GM19395 (cell line): ENCODE data around the gene SPHK1.

Experiments used
- ATAC-seq: cut with Tn5 transposase; IDR thresholded peaks from one replicate; pipeline ENCODE4 v1.9.1; 2021; ENCODE audit warnings: mild to moderate bottlenecking, moderate library complexity; ENCODE audit not compliant: unreplicated experiment

The SPHK1 gene

DNA sequence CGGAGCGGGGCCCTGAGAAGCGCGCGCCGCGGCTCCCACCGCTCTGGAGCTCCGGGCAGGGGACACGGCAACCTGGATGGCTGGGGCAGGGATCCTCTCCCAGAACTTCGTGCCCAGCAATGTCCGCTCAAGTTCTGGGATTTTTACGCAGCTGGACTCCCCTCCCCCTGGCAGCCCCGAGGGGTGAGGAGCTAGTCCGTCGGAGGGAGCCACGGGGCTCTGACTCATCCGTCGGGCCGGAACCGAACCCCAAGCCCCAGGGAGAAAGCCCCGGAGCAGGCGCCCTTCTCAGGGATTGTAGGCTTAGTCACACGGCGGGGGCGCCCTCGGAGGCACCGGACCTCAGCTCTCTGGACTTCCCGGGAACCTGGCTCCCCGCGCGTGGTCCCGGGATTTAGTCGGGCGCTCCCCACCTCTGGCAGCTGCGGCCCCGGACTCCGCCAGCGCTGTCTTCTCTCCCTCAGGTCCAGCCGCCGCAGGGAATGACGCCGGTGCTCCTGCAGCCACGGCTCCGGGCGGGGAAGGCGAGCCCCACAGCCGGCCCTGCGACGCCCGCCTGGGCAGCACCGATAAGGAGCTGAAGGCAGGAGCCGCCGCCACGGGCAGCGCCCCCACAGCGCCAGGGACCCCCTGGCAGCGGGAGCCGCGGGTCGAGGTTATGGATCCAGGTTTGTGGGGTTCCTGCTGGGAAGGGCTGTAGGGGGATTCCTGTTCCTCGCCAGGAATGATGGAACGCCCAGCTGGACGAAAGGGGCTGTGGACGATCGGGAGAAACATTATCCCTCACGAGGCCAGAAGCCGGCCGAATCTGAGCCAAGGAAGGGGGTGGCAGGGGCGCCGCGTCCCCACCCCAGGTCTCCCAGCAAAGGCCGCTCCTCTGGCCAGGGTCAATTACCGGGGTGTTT lies 830 bp downstream of the SPHK1 start:
- no peak for ATAC-seq

DNA sequence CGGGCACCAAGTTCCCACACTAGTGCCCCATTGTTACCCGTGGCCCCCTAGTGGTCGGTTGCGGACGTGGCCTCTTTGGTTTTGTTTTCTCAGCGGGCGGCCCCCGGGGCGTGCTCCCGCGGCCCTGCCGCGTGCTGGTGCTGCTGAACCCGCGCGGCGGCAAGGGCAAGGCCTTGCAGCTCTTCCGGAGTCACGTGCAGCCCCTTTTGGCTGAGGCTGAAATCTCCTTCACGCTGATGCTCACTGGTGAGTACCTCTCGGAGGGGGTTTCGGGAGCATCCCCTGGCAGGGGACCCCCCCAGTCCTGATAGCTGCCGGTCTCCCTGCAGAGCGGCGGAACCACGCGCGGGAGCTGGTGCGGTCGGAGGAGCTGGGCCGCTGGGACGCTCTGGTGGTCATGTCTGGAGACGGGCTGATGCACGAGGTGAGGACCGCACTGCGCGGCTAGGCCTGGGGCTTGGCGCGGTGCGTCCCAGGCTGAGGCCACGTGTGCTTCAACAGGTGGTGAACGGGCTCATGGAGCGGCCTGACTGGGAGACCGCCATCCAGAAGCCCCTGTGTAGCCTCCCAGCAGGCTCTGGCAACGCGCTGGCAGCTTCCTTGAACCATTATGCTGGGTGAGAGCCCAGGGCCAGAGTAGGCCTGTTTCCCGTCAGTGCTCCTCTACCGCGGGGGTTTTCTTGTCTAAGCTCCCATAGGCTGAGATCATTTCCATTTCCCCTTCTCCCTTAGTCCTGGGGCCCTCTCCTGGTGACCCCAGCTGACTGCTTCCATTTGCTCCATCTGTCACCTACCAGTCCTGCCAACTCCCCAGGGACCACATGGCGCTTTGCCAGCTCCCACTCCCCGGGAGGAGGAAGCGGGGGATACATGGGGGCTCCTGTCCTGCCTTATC lies 1.7 kb downstream of the SPHK1 start:
- no peak for ATAC-seq

- ATAC-seq, result no peak
These were observed 2.8 kb downstream of the SPHK1 start for GRCh38 chr17:76386966-76387765.

DNA sequence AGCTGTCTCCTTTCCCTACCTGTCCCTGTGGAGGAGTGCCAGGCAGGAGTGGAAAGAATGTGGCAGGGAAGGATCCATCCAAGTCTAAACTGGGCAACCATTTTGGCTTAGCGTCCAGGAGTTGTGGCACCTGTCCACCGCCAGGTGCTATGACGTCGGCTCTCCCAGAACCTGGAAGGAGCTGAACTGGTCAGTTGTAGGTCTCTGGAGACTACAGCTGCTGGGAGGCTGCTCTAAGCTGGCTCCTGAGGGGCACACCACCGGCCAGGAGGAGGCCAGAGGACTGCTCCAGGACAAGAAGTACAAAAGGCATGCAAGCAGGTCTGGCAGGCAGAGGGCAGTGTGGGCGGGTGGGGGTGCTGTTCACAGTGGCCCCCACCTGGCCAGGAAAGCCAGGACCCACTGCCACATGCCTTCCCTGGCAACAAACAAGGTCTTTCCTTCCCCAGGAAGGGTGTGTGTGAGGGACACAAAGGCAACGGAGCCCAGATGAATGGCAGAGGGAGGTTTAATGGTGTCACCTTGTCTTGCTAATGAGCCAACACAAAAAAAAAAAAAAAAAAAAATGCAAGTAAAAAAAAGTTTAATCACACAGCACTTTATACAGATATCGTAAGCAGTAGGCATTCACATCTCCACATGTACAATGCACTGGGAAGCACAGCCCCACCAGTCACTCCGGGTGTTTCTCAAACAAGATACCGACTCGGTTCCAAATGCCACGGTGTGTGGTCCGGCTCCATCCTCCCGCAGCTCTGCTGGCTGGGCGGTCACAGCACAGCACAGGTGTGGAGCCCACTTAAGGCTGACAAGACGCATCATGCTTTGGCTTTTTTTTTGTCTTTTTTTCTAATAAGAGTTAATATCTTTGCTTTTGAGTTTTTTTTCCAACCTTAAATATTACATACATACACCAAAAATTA lies 4.8 kb downstream of the SPHK1 start:
- no peak for ATAC-seq

GRCh38 chr17:76390003-76390421 lies 5.6 kb downstream of the SPHK1 start:
- no peak for ATAC-seq

GRCh38 chr17:76391200-76391715 lies 6.8 kb downstream of the SPHK1 start:
- ATAC-seq, result no peak

DNA sequence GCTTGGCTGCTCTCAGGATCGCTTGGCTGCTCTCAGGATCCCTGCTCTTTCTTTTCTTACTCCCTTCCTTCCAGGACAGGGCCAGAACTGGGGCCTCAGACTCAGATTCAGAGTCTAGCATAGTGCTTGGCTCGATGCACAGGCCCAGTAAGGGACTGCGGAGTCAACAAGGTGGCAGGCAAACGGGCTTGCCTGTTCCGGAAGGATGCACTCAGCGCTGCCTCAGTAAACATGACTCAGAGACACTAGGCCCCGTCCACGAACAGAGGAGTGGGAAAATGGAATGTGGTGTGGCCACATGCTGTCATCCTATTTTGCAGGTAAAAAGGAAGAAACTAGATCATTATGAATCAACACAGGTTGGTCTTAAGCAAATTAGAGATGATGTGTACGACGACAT lies 9.8 kb downstream of the SPHK1 start:
- ATAC-seq, result no peak

GRCh38 chr17:76395980-76396379 lies 11.6 kb downstream of the SPHK1 start:
- ATAC-seq, result no peak

DNA sequence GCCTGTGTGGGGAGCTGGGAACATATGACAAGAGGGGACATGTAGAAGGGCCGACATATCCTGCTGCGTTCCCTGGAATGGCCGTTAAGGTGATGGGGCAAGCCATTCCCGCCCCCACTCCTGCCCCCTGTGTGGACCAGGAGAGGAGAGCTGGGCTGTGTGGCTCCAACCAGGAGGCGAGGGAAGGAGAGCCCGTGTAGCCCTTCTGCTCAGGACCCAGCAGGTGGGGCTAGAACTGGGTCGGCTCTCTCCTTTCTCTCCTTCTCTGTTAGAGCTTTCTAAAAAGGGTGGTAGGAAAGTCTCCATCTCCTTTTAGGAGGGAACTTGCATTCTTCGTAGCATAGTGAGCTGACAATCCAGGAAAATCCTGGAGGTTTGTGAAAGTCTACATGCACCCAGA lies 12.8 kb downstream of the SPHK1 start:
- no peak for ATAC-seq

DNA sequence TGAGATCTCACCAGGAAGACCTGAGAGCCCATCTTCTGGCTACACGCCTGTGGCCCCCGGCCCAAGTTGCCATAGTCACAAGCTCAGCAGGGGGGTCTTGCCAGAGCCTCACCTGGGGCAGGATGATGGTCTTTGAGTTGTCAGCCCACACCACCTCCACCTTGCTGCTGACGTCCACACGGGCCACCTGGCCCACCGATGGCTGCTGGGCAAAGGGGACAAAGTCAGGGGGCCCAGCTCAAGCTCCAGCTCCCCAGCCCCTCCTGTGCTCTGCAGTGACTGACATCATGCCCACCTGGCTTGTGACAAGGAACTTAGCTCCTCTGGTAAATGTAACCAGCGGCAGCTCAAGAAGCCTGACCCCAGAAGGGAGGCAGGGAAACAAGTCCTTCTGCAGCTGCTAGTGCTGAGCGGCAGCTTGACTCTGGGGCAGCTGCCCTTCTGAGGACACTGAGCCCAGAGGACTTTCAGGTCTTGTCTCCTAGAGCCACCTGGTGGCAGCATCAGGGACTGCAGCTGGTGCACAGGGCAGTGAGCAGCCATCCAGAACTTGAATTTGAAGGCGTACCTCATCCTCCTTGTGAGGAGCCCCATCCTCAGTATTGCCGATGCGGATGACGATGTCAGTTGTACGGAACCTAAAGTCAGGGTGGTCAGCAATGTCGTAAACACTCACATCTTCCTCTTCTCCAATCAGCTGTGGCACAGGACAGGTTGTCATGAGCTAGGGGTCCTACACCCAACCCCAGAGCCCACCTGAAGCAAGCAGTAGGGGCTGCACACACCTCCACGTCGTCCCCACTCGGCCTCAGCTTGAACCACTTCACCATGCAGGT lies 13.5 kb downstream of the SPHK1 start:
- no peak for ATAC-seq

GRCh38 chr17:76398523-76399174 lies 14.2 kb downstream of the SPHK1 start:
- ATAC-seq, result no peak

DNA sequence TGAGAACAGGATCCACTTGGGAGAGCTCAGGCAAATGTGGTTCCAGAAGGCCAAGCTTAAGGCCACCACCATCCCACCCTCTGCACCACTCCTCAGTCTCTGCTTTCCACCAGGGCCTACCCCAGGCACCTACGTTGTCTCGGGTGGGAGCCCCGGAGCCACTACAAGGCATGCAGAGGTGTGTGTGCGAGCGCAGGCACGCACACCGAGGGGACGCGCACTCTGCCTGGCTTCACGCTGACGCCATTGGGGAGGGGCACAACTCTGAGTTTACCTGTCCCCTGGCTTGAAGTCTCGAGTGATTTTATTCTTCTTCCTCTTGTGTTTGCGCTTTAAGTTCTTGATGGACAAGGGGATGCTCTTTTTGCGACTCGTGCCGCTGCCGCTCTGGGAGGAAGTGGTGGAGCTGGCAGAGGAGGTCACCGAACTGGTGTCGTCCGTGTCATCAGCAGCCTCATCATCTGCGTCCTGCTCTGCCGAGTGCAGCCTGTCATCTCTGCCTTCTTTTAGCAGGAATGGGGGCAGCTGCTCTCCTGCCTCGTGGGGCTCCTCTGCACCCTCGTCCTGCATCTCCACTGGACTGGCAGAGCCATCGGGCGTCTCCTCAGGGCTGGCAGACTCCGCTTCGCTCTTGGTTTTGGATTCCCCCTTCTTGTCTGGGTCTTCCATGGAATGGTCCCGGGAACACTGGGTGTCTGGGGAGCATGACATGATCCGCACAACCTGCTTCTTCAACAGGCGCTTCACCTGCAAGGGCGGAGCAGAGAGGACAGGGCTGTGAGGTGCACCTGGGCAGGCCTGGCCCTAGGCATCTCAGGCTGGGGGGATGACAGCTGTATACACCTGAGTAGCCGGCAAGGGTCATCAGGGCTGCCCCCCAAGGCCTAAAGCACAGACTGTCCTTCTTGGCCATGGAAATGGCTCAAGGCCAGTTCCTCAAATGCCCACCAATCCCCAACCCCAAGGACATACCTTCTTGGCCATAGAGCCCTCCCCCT lies 15.1 kb downstream of the SPHK1 start:
- ATAC-seq, result no peak

DNA sequence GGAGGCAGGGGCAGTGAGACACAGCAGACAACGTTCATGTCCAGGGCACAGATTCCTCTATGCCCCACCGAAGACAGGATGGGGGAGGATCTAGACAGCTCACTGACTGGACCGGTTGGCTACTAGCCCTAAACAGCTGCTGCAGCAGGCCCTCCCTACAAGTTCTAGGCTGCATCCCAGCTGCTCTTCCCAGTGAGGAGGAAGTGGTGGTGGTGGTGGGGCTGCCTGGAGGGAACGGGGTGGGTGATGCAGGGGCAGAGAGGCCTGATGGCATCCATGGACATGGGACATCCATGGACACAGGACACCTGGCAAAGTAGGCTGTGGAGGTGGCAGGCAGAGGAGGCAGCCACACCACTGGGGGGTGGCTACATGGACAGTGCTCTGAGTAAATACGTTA lies 18.3 kb downstream of the SPHK1 start:
- ATAC-seq, result no peak

DNA sequence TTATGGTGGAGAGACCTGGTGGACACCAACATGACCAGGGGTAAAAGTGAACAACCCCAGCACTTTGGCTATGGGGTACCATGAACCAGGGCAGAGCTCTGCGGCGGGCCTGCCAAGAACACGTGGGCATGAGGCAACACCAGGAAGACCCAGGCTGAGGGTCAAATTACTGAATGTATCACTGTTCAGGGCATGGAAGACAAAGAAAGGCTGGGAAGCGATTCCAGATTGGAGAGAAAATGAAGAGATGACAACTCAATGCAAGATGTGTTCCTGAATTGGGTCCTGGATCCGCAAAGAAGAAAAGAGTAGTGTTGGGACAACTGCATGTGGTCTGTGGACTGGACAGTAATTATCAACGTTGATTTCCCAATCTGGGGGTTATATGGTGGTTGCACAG lies 19.8 kb downstream of the SPHK1 start:
- ATAC-seq, result no peak

DNA sequence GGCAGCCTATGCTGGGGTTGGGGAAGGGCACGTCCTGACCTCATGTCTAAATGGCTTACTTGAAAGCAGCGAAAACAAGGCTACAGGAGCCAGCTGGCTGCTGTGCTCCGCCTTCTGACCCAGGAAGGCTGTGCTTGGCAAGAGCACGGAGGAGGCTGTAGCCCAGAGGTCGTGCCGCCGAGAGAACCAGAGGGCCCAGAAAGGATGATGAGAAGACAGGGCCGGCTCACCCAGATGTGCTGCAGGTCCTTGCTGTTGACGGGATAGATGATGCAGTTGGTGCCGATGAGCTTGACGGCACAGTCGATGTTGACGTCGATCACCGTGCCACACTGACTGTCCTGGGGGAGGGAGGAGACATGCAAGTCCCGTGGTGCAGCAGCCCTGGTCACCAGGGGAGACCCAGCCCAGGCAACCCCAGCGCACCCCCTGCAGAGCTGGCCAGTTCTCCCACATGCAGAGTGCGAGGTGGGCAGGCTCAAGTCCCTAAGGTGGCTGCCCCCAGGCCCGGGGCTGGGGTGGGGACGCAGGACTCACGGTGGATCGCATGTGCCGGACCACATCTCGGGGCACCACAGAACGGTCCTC lies 20.7 kb downstream of the SPHK1 start:
- no peak for ATAC-seq

DNA sequence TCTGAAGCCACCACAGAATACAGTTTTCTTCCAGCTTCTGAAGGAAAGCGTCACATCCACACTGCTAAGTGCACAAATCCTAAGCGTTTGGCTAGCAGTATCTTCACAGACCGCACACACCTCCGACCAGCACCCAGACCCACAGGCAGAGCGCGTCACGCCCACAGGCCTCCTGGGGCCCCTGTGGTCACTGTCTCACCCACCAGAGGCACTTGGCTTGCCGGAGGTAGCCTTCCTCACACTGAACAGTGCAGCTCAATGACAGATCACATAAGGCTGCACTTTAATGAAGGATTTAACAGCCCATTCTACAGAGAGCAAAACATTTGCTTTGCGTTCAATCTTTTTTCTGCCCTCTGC lies 21.2 kb downstream of the SPHK1 start:
- no peak for ATAC-seq
